NCI-H128 (cell line): Measurements from ENCODE around the gene PPP1R11.
"Not testable (repeated sequence)": the region's sequence is repeated elsewhere in the genome, so short reads cannot be mapped to it uniquely, and the experiment has no call there.

ENCODE experiments used
- DNase-seq: peaks from one replicate; lab custom pipeline; 2025; ENCODE audit not compliant: unreplicated experiment; lab: John Stamatoyannopoulos, UW

PPP1R11 gene

GRCh38 chr6:30093951-30094661 lies 27.1 kb downstream of the PPP1R11 start:
- DNase-seq = no peak

DNA sequence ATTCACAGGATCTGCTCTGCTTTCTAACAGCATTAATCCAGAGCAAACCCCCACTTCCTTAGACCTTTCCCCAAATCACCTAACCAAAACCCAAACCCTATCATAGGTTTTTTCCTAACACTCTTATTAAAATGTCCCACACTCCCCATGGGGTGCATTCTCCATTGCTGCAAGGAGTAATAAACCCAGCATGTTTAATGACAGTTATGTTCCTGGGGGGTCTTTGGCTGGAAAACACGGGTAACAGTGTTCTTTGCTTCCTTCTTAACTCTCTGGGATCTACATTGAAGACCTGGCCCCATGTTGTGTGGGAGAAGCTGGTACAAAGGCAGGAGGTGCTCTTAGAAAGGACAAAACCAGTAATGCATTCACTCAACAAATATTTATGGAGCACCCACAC lies 29.8 kb downstream of the PPP1R11 start:
- no peak for DNase-seq

DNA sequence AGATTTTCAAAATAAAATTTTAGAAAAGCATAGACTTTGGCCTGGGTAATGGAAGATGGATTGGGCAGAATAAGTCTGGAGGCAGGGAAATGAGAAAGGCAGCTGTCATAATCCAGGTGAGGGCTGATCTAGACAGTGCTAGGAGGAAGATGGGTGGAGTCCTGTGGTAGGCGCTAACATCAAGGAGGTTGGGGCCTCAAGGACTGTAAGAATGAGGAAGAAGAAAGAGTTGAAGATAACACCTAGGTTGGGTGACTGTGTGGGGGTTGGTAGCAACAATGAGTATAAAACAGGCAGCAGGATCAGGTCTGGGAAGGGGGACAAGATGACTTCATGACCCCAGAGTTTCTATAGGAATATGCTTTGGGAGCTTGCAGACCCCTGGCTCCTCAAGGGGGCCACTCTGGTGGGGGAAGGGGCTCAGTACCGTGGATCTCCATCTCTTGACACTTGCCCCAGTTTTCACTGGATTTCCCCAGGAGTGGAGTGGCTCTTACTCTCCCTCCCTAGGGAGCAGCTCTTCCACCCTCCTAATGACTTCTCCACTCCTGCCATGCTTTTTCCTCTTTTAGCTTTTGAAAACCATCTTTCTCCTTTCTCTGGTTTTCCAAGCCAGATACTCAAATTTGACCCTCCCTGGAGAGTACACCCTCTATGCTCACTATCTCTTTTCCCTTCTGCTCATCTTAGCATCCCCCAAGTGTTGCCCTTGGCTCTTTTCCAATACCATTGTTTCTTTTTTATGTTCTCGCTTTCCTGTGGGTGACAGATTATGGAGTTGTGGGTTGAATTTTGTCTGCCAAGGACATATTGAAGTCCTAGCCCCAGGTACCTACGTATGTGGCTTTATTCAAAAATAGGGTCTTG lies 31.1 kb downstream of the PPP1R11 start:
- DNase-seq = no peak

DNA sequence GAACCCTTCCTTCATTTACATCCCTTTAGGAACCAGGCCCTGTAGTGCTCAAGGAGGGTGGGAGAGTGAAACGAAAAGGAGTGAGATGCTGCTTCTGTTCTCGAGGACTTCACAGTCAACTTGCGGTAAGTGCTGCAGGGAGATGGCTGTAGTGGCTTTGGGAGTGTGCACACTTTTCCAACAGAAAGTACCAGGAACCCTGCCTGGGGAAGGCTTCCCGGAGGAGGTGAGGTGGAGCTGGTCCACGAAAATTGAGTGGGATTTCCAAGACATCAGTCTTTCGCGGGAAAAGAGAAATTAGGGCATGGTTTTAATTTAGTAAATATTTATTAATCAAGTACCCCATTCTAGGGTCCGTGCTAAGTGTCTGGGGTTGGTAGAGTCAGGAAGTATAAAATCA lies 33.2 kb downstream of the PPP1R11 start:
- DNase-seq = no peak

- DNase-seq = no peak
These were observed 33.8 kb downstream of the PPP1R11 start for GRCh38 chr6:30100585-30101443.

DNA sequence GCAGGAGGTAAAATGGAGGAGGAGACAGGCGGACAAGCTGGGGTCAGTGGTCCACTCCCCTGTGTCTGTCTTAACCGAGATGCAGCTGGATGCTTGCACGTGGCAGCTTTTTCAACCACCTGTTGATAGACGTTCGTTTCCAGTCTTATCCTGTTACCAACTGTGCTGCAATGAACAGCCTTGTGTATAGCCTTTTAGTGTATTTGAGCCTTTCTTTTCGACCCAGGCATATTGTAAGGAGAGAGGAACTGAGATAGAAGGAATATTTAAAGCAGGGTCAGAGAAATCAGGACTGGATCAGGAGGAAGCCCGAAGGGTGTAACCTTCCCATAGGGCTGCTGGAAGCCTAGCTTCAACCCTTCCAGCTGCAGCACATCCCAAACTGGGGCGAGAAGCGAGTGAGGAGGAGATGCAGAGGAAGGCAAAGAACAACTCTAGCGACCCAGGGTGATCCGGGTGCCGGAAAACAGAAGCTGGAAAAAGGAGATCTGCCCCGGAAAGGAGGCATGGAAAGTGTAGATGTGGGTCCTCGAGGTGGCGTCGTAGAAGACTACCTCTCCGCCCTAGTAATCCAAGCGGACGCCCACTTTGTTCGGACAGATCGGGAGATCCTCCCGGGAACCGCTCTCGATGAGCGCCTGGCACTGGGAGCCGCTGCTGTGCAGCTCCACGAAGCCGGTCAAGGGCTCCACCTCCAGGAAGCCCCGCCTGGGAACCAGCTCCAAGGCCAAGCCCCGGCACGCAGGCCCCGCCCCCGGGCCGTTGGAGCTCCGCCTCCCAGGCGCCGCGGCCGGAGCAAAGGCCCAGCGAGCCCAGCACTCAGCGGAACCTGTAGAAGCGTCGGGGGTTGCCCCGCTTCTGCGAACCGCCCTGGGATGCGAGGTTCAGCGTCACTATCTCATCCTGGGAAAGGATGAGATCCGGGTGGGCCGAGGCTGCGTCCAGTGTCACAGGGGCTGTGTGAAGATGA lies 34.7 kb downstream of the PPP1R11 start:
- peak; percentile 15 for DNase-seq

- no peak for DNase-seq
These were observed 35.5 kb downstream of the PPP1R11 start for GRCh38 chr6:30102414-30102969.

DNA sequence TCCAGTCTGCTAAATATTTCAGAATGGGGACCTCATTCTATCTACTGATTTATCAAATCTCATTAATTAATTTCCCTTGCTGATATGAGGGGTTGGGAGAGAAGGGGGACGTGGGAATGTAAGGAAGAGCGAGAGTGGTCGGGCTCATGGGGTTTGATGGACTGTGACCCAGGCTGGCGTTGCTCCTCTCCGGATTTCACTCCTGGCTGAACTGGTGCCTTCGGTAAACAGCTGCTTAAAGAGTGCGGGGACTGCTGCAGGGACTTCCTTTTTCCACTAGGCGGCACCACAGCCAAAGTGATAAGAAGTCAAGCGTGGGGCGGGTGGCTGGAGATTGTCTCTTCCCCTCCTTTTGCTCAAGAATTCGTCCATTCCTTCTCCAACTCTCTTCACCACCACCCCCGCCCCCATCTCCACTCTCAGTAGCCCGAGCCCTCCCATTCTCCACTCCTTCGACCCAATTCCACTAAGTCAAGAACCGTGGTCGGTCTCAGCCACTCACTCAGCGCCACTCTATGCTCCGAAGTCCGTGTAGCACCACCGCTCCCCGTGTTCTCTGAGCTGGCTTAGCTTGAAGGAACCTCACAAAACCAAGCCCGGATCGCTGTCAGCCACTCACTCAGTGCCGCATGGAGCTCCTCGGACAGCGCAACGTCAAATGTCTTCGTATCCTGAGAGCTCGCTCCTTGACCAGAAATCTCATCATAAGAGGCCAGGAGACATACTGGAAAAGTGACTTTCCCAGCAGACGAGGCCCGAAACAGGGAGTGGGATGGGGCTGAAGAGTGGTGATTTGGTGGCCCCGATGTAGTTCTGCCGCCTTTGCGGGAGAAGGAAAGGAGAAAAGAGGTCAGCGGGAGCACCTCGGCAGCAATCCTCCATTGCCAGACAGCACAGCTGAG lies 36.2 kb downstream of the PPP1R11 start:
- peak; percentile 37 for DNase-seq

GRCh38 chr6:30103872-30104179 lies 36.8 kb downstream of the PPP1R11 start:
- DNase-seq = no peak

DNA sequence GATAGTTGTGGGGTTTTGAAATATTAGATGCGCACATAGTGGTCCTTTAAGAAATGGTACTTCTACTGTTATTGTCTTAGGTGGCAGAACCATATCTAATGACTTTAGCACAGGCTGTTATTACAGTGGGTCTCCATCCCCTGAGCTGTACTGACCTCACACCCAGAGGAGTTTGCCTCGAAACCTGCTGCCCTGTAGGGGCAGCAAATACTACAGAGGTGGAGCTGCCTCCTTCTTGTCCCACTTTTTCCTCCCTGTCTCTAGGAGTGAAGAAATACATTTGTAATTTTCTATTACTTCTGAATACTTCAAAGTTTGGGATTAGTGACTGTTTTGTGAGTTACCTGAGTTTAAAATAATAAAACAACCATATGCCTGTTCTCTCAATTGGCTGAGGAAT lies 37.7 kb downstream of the PPP1R11 start:
- no peak for DNase-seq

- no peak for DNase-seq
These were observed 44.4 kb downstream of the PPP1R11 start for GRCh38 chr6:30111266-30111856.

GRCh38 chr6:30112402-30112994 lies 45.5 kb downstream of the PPP1R11 start:
- no peak for DNase-seq

DNA sequence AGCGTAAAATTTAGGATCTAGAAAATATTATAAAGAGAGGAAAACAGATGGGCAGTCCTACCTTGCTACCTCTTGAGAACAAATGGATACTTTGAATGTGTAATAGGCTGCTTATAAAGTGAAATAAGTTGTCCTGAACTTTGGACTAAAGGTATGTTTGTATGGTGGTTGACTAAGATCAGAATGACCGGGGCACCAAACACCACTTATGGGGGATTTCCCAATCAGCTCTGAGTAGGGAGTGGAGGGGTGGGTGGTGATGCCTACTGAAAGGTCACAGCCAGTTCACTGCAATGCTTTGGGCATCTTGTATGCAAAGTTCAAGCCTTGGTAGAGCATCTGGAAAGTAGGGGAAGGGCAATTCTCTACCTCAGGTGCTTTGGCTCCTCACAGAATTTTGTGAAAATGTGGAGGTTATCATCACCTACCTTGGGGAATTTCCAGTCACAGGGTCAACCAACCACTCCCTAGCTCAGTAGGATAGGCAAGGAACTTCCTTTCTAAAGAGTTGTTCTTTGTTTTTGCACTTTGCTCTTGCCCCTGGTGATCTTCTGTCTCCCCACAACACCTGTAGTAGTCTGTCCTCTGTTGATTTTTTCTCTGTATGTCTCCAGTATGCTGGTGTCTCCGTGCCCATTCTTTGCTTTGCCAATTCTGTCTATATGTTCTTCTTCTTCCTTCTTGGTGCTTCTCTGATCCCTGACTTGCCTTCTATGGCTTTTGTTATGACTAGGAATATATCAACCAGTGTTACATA lies 46.2 kb downstream of the PPP1R11 start, which contains the start of gene TRIM31:
TSS of gene TRIM31 (minus strand) at position 88 of the 757 bp plus-strand sequence. CDS start 285 bp downstream, outside the sequence.
- DNase-seq = no peak

DNA sequence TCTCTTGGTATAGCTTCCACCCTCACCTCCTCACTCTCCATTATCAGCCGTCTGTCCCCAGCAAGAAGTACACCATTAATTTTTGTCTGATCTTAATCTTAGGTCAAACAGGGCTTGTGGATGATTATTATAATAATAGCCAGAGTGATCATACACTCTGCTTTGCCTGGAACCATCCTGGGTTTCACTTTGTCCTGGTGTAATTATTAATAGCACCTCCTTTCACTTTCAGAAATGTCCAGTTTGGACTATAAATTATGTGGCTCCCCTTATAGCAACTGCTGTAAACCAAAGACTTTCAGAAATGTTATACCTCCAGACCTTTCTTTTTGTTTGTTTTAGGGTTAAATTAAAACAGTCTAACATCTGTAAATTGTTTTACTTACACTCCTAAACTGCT lies 46.8 kb downstream of the PPP1R11 start:
- no peak for DNase-seq

GRCh38 chr6:30116724-30117123 lies 49.7 kb downstream of the PPP1R11 start:
- DNase-seq = no peak

DNA sequence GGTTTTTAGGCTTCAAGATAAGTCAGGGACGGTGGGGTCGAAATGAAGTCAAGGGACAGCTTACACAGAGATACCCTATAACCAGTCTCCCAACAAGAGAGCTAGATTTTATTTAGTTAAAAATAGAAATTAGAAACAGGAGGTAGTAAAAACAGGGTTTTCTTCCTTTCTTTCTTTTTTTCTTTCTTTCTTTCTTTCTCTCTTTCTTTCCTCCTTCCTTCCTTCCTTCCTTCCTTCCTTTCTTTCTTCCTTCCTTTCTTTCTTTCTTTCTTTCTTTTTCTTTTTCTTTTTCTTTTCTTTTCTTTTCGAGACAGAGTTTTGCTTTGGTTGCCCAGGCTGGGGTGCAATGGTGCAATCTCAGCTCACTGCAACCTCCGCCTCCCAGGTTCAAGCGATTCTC lies 51.7 kb downstream of the PPP1R11 start:
- DNase-seq = not testable (repeated sequence)
